Activated T-helper 17 cell treated with anti-CD3 and anti-CD28 coated beads, Interleukin-2, amount 50 U/mL, for 72 hours (primary cell): ENCODE data around the gene YES1. TPM values are rescaled to one million over a fixed set of nuclear protein-coding genes. Genes with fewer than 3 reads are reported as not detected.

Experiments used
- ATAC-seq: fragments of 150-1000 bp; cut with Tn5 transposase; replicated peaks from 2 replicates; pipeline ENCODE4 v1.10.0; 2021; ENCODE audit warnings: mild to moderate bottlenecking, moderate library complexity
- H3K27ac Mint-ChIP-seq: one replicate; pipeline ENCODE4 v1.8.0; 2022; ENCODE audit warnings: mixed read lengths
- H3K27me3 Mint-ChIP-seq: one replicate; pipeline ENCODE4 v1.8.0; 2022; ENCODE audit warnings: mixed read lengths
- H3K36me3 Mint-ChIP-seq: one replicate; pipeline ENCODE4 v1.8.0; 2022; ENCODE audit warnings: low read depth, mild to moderate bottlenecking, mixed read lengths
- H3K4me1 Mint-ChIP-seq: one replicate; pipeline ENCODE4 v1.8.0; 2022; ENCODE audit warnings: mixed read lengths
- H3K4me3 Mint-ChIP-seq: one replicate; pipeline ENCODE4 v1.8.0; 2022; ENCODE audit warnings: mild to moderate bottlenecking, mixed read lengths
- H3K9me3 Mint-ChIP-seq: one replicate; pipeline ENCODE4 v1.8.0; 2022; ENCODE audit warnings: mixed read lengths
- total RNA-seq, 2 donors: library from RNA; stranded (reverse); gene quantifications; one replicate each; pipeline ENCODE4 v1.2.3, GENCODE V29; 2022

YES1 gene
- total RNA-seq, 2 donors from 2014 or later = 12.1 to 22.0 TPM

DNA sequence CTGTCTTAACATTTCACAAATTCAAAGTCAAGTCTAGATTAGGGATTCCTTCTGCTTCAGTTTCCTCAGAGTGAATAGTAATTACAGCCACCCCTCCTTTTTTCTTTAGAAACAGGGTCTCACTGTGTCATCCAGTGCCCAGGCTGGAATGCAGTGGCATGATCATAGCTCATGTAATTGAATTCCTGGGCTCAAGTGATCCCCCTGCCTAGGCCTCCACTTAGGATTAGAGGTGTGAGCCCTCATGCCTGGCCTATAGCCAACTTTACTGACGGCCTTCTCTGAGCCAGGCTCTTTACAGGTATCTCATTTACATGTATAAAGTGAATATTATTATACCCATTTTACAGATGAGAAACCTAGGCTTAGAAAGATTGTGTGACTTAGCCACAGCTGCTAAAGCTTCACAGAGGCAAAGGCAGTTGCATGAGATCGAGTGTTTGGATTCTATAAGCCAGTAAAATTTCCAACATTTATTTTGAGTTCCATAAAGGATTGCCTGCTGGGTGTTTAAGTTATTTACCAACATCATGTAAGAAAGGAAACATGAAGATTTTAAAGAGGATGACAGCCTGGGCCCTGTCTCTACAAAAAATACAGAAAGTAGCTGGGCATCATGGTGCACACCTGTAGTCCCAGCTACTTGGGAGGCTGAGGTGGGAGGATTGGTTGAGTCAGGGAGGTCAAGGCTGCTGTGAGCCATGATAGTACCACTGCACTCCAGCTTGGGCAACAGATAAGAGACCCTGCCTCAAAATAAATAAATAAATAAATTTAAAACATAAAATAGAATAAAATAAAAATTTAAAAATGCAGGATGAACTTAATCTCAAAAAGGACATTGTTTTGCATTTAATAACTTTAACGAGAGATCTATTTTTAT, 101.4 kb downstream of the YES1 start:
- H3K4me3 Mint-ChIP-seq = peak overlapping the region; percentile 98
- no peak for ATAC-seq
- no peaks in the 10 kb centered on the region for H3K9me3 Mint-ChIP-seq
- H3K27ac Mint-ChIP-seq = peak overlapping the region; percentile 95
- peaks cover 25% of the 10 kb centered on the region for H3K4me1 Mint-ChIP-seq
- H3K27me3 Mint-ChIP-seq = no peaks in the 10 kb centered on the region
- peaks cover 52% of the 10 kb centered on the region for H3K36me3 Mint-ChIP-seq

DNA sequence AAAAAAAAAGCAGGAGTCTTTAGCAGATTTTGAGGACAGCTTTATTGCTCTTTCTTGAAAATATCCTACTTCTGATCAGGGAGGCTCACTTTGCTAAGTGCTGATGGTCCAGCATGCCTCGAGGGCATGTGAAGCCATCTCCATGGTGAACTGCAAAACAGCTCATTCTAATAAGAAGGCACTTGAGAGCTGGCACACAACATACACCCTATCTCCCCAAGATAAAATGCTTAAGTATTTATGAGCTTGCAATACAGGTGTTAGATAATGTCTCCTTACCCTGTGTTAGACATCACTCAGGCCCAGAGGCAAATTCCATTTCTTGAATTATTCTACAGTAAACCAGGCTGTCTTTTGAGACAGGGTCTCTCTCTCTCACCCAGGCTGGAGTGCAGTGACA, 102.3 kb downstream of the YES1 start:
- Mint-ChIP-seq H3K4me1 (peaks cover 19% of the 10 kb centered on the region), H3K36me3 (peaks cover 61% of the 10 kb centered on the region), H3K27me3 (no peaks in the 10 kb centered on the region), H3K9me3 (no peaks in the 10 kb centered on the region), H3K27ac (no peak overlapping the region), H3K4me3 (peak overlapping the region; percentile 98)
- ATAC-seq = no peak

DNA sequence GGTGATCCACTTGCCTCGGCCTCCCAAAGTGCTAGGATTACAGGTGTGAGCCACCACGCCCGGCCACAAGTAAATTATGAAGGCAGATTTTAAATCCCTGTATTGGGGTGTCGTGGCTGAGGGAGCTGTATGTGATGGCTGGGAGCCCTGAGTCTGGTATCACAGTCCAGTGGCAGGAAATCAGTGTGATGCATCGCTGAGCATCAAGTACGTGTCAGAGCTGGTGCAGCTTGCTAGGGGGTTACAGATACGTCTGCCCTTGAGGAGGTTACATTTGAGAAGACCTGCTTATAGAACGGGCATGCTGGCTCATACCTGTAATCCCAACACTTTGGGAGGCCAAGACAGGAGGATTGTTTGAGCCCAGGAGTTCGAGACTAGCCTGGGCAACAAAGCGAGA, 103.9 kb downstream of the YES1 start:
- no peaks in the 10 kb centered on the region for H3K27me3 Mint-ChIP-seq
- H3K9me3 Mint-ChIP-seq = no peaks in the 10 kb centered on the region
- ATAC-seq = no peak
- H3K36me3 Mint-ChIP-seq = peaks cover 78% of the 10 kb centered on the region
- H3K4me3 Mint-ChIP-seq = no peak overlapping the region
- peaks cover 20% of the 10 kb centered on the region for H3K4me1 Mint-ChIP-seq
- peak overlapping the region; percentile 59 for H3K27ac Mint-ChIP-seq

DNA sequence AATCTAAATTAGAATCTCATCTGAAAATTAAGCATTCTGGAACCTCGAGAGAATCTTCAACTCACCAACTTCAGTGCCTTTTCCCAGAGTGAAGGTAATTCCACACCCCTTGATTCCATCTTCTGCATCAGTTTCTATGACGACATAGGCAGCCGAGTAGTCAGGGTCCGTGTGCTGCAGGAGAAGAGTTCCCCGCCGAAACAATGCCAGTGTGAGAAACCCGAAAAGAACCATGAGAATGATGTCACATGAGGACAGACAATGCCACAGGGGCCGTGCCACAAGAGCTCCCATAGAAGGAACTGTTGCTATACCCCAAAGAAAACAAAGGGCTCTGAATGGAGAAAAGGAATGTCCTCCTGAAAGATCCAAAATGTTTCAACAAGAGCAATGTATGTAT, 105.6 kb downstream of the YES1 start:
- Mint-ChIP-seq H3K36me3 (peaks cover 81% of the 10 kb centered on the region), H3K9me3 (no peaks in the 10 kb centered on the region), H3K4me1 (peaks cover 23% of the 10 kb centered on the region), H3K27me3 (no peaks in the 10 kb centered on the region), H3K4me3 (no peak overlapping the region), H3K27ac (no peak overlapping the region)
- no peak for ATAC-seq

DNA sequence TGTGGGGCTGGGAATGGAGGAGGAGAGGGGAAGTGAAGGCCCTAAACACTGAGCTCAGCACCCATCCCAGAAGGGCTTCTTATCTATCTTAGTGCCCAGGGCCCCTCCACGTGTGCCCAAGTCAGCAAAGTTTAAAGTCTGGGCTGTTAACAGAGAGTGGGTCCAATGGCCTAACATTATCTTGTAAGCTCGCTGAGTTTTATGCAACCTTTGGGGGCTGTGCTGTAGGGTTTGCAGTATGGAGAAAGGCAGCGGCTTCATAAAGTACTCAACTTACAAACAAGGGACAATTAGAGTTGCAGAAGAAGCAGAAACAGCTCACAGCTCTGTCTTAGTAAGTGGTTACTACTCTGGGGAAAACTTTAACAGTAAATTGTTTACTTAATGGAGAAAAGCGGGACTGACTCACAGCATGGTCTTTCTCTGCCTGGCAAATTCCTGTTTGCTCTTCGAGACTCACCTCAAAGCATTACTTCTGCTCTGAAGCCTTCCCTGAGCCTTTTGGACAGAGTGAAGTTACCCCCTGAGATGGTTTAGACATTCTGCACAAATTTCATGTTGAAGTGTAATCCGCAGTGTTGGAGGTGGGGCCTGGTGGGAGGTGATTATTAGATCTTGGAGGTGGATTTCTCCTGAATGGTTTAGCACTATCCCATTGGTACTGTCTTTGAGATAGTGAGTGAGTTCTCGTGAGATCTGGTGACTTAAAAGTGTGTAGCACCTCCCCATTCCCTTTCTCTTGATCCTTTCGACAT, 108.7 kb downstream of the YES1 start:
- Mint-ChIP-seq H3K36me3 (peaks cover 86% of the 10 kb centered on the region), H3K27me3 (no peaks in the 10 kb centered on the region), H3K27ac (peak overlapping the region; percentile 78), H3K4me1 (peaks cover 11% of the 10 kb centered on the region), H3K9me3 (no peaks in the 10 kb centered on the region), H3K4me3 (peak overlapping the region; percentile 34)
- ATAC-seq = peak; percentile 41

DNA sequence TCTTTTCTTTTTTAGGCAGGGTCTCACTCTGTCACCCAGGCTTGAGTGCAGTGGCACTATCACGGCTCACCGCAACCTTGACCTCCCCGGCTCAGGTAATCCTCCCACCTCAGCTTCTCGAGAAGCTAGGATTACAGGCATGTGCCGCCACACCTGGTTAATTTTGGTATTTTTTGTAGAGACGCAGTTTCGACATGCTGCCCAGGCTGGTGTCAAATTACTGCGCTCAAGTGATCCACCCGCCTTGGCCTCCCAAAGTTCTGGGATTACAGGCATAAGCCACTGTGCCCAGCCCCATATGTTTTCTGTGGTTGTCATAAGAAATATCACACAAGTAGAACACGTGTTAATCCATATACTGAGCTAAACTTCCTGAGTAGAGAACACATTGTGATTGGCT, 114.2 kb downstream of the YES1 start:
- no peaks in the 10 kb centered on the region for H3K27me3 Mint-ChIP-seq

DNA sequence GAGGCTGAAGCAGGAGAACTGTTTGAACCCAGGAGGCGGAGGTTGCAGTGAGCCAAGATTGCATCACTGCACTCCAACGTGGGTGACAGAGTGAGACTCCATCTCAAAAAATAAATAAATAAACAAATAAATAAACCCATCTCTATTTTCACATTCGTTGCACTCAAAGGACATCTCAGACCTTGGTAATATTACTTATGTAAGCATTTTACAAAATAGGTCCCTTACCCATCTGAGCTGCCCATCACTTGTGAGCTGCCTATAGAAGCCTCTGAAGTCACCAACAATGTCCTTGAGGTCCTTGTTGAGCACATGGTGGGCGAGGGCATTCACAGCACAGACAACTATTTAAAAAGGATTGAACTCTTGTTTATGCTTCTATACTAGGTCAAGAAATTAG, 115.0 kb downstream of the YES1 start:
- Mint-ChIP-seq H3K27me3 (no peaks in the 10 kb centered on the region), H3K27ac (no peak overlapping the region), H3K36me3 (peaks cover 89% of the 10 kb centered on the region), H3K9me3 (no peaks in the 10 kb centered on the region), H3K4me3 (no peak overlapping the region), H3K4me1 (no peaks in the 10 kb centered on the region)
- ATAC-seq = no peak

More for the DNA sequence above, 114.2 kb downstream of the YES1 start:
- Mint-ChIP-seq H3K4me3 (no peak overlapping the region), H3K36me3 (peaks cover 89% of the 10 kb centered on the region), H3K27ac (no peak overlapping the region), H3K4me1 (peaks cover 2% of the 10 kb centered on the region), H3K9me3 (no peaks in the 10 kb centered on the region)
- ATAC-seq = no peak

DNA sequence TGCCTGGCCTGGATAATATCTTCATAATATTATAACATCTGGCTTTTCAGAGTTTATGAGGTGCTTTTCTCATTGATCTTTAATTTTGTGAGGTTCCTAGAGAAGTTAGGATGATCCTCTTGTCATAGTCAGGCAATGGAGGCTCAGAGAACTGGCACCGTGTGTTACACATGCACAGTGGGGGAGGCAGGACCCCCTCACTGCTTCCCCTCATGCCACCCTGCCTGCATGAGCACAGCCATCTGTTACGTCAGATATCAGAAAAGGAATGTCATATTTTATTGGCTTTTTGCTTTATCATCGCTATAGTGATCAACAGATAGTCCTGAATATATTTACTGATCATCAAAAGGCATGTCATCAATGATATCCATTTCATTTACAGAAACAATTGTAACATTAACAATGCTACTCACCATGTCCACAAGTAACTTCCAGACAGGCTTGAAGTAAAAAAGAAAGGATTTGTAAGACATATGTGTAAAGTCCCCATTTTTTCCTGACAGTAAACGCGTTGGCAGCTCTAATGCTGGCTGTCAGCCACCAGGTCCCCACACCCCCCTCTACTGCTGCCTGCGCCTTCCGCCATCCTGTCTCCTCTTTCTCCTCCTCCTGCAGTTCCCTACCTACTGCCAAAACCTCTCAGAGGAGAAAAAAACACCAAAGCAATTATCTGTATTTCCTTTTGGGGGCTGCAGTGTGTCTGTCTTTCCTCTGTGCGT, 118.4 kb downstream of the YES1 start:
- Mint-ChIP-seq H3K4me1 (no peaks in the 10 kb centered on the region), H3K9me3 (no peaks in the 10 kb centered on the region), H3K27ac (no peak overlapping the region), H3K27me3 (no peaks in the 10 kb centered on the region), H3K36me3 (peaks cover 91% of the 10 kb centered on the region), H3K4me3 (no peak overlapping the region)
- ATAC-seq = no peak

DNA sequence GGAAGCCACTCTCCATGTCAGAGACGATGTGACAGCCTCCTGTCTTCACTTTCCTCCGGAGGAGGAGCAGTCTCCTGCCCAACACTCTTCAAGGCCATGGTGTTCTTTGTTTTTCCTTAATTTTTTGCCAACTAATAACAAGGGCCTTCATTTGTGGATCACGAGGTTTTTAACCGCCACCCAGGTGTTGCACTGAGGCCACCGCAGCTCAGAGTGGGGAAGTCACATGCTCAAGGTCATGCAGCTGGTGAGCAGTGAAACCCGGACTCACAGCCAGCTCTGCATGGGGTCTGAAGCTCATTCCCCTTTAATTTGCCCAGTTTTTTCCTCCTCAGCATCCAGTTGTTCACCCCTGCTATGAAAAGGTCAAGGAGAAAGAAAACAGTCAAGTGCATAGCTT, 119.2 kb downstream of the YES1 start:
- ATAC-seq = no peak
- Mint-ChIP-seq H3K4me1 (no peaks in the 10 kb centered on the region), H3K9me3 (no peaks in the 10 kb centered on the region), H3K36me3 (peaks cover 91% of the 10 kb centered on the region), H3K4me3 (no peak overlapping the region), H3K27me3 (no peaks in the 10 kb centered on the region), H3K27ac (no peak overlapping the region)

DNA sequence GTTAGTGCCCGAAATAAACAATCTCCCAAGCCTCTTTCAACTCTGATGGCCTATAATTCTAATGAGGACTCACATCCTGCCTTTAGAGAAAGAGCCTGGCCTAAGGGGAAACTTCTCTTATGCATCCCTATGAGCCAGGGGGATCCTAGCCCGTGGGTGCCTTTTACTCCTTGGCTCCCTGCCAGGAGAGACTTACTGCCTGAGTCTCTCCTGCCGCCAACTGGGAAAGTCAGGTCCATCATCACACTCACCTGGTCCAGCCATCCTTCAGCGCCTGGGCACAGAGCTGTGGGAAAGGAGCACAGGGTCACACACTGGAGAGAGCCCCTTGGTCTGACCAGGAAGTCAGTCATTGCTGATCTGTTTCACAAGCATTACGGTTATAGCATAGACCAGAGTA, 123.7 kb downstream of the YES1 start:
- no peaks in the 10 kb centered on the region for H3K9me3 Mint-ChIP-seq
- no peak overlapping the region for H3K4me3 Mint-ChIP-seq
- H3K27me3 Mint-ChIP-seq = no peaks in the 10 kb centered on the region
- peaks cover 91% of the 10 kb centered on the region for H3K36me3 Mint-ChIP-seq
- peaks cover 8% of the 10 kb centered on the region for H3K4me1 Mint-ChIP-seq
- ATAC-seq = no peak
- peak overlapping the region; percentile 23 for H3K27ac Mint-ChIP-seq

DNA sequence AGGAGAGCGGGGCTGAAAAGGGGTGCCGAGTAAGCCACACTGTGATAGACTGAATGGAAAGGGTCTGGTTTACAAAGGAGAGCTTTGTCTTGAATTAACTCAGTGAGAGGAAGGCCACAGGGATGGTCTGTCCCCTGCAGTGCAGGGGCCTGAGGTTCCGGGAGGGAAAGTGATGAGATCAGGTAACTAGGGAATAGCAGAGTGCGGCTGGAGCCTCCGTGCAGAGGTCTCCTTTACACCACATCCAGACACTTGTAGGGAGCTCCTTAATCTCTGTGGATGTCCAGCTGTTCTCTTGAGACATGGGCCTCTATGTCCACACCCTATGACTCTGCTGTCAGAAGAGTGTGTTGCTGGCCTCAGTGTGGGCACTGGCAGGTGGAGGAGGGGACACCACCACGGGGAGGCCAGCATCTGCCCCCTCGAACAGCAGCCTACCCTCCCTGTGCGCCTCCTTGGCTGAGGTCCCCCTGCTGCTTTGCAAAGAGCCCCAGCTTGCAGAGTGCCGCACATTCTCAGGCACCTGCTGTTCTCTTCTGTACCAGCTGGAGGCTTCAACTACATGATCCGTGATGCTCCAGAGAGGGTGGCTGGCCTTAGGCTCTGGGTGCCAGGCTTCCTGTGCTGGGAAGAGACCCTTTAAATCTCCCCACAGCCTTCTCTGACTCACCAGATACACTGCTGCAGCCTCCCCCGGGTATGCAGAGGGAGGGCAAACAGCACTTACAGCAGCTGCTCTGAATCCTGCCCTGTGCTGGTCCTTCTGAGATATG, 125.5 kb downstream of the YES1 start:
- Mint-ChIP-seq H3K4me3 (no peak overlapping the region), H3K27ac (no peak overlapping the region)

DNA sequence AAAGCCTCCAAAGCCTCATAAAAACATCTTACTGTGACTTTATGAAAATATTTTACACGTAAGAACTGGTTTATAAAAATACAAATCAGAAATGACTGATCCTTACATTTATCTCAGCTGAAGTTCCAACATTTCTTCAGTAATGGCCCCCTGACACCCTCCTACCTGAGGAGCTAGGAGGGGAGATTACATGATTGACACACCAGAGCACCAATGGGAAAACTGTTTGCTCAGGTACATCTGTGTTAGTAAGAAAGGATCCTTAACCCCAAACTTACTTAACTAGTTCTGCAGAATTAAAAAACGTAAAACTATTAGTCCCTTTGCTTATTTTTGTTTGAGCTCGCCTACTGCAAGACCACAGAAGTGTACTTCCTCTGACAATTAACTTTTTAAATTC, 126.6 kb downstream of the YES1 start:
- Mint-ChIP-seq H3K36me3 (peaks cover 93% of the 10 kb centered on the region), H3K9me3 (no peaks in the 10 kb centered on the region), H3K4me1 (peaks cover 19% of the 10 kb centered on the region), H3K27ac (no peak overlapping the region), H3K4me3 (no peak overlapping the region), H3K27me3 (no peaks in the 10 kb centered on the region)
- no peak for ATAC-seq

More for the DNA sequence above, 125.5 kb downstream of the YES1 start:
- Mint-ChIP-seq H3K36me3 (peaks cover 91% of the 10 kb centered on the region), H3K27me3 (no peaks in the 10 kb centered on the region), H3K4me1 (peaks cover 17% of the 10 kb centered on the region), H3K9me3 (no peaks in the 10 kb centered on the region)
- no peak for ATAC-seq

DNA sequence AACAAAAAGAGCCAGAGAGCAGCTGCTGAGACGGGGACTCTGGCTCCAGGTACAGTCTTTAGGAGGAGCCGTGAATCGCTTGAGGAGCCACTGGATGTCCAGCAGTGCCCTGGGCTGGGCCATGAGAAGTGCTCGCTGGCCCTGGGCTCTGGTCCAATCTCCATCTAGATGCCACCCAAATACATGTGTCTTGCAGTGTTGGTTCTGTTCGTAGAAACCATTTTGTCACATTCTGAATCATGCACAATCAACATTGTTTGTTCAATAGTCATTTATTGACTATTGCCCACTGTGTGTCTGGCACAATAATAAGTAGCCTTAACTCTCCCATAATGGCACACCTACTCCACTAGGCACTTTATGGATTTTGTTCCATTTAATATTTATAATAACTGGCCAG, 128.5 kb downstream of the YES1 start:
- Mint-ChIP-seq H3K9me3 (no peaks in the 10 kb centered on the region), H3K36me3 (peaks cover 95% of the 10 kb centered on the region), H3K4me1 (peaks cover 19% of the 10 kb centered on the region), H3K27ac (no peak overlapping the region), H3K4me3 (no peak overlapping the region), H3K27me3 (no peaks in the 10 kb centered on the region)
- no peak for ATAC-seq

DNA sequence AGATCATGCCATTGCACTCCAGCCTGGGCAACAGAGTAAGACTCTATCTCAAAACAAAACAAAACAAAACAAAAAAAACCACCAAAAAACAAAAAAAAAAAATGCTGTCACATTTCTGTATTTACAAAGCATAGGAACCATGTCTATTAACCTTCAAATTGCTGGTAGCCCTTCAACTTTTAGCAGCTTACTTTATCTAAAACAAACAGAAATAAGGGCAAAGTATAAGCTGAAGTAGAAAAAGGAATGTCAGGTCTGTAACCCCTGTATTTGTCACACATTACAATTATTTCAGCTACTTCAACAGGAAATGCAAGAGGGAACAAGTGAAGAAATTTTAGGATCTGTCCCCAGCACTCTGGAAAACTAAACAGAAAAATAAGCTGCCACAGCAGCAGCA, 129.2 kb downstream of the YES1 start:
- H3K4me3 Mint-ChIP-seq = no peak overlapping the region
- H3K36me3 Mint-ChIP-seq = peaks cover 98% of the 10 kb centered on the region
- no peaks in the 10 kb centered on the region for H3K27me3 Mint-ChIP-seq
- H3K4me1 Mint-ChIP-seq = peaks cover 22% of the 10 kb centered on the region
- H3K9me3 Mint-ChIP-seq = no peaks in the 10 kb centered on the region
- H3K27ac Mint-ChIP-seq = no peak overlapping the region
- ATAC-seq = no peak
